ENCODE measurements around the gene PLPP3.

Gene PLPP3

DNA sequence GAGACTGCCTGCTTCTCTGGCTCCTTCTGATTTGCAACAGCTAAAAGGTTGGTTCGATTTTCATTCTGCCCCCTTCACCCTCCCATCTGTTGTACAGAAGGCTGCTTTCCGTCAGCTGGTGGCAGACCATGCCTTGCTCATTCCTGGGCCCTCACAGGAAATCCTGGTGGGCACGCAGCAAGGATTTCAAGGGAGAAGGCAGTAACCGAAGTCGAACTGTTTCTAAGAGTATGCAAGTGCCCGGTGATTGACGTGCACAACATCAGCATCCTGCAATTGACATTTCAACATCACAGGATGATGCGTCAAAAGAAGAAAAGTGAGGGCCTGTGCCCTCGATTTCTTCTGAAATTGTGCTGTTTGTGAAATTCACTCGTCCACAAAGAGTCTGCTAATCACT lies 83.8 kb downstream of the PLPP3 start:
- TF ChIP-seq, protein P1, sequence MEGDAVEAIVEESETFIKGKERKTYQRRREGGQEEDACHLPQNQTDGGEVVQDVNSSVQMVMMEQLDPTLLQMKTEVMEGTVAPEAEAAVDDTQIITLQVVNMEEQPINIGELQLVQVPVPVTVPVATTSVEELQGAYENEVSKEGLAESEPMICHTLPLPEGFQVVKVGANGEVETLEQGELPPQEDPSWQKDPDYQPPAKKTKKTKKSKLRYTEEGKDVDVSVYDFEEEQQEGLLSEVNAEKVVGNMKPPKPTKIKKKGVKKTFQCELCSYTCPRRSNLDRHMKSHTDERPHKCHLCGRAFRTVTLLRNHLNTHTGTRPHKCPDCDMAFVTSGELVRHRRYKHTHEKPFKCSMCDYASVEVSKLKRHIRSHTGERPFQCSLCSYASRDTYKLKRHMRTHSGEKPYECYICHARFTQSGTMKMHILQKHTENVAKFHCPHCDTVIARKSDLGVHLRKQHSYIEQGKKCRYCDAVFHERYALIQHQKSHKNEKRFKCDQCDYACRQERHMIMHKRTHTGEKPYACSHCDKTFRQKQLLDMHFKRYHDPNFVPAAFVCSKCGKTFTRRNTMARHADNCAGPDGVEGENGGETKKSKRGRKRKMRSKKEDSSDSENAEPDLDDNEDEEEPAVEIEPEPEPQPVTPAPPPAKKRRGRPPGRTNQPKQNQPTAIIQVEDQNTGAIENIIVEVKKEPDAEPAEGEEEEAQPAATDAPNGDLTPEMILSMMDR (IDR thresholded peaks at IDR 0.05), result no peak
- TF ChIP-seq ZFX (IDR thresholded peaks at IDR 0.05; ENCODE audit: borderline replicate concordance), result no peak
- H3K27ac ChIP-seq, result no peak overlapping the region

DNA sequence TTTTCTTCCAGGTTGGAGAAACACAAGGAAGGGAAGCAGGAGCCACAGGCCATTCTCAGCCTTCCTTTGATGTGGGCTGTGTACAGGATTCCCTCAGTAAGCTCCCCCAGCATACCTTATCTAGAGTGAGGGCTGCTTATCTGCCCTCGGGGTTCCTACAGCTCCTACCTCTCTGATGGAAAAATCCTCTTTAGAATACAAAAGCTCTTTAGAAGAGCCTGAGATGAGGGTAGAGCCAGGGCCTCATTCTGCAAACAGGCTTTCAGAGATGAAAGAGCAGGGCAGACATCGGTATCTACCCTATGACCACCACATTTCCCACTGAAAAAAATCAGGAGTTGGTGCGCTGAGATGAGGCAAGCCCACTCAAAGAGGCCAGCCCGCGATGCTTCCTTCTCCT lies 85.1 kb downstream of the PLPP3 start:
- no peak overlapping the region for H3K27ac ChIP-seq
- TF ChIP-seq, protein P1 (IDR thresholded peaks at IDR 0.05), result no peak
- TF ChIP-seq ZFX (IDR thresholded peaks at IDR 0.05; ENCODE audit: borderline replicate concordance), result no peak

DNA sequence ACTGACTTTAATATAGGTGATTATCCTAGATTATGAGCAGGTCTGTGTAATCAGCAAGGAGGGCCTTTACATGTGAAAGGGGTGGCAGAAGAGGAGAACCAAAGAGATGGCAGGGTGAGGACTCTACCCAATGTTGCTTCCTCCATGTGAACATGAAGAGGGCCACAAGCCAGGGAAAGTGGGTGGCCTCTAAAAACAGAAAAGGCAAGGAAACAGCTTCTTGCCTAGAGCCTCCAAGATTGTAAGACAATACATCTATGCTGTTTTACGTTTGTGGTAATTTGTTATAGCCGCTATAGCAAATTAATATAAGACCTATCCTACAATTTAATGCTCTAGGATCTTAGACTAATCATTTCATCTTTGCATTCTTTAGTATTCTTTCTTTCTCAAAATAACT lies 85.5 kb downstream of the PLPP3 start:
- no peak overlapping the region for H3K27ac ChIP-seq
- TF ChIP-seq, protein P1 (IDR thresholded peaks at IDR 0.05), result no peak
- TF ChIP-seq ZFX (IDR thresholded peaks at IDR 0.05; ENCODE audit: borderline replicate concordance), result no peak

DNA sequence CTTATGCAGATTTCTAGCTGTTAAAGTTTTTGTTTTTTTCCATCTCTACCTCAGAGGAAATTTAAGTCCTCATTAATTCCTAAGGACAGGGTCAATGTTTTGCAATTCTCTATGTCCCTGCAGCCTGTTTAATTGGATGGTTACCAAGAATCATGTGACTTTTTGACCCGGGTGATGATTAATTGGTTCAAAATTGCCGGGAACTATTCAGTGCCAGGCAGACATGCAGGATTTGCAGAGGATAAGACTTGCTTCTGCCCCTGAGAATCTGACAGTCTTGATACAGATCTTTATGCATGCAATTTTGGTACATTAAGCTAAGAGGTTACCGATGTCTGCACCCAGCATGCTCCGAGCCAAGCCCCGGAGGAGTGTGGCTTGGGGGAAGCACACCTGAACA lies 87.9 kb downstream of the PLPP3 start:
- no peak overlapping the region for H3K27ac ChIP-seq

DNA sequence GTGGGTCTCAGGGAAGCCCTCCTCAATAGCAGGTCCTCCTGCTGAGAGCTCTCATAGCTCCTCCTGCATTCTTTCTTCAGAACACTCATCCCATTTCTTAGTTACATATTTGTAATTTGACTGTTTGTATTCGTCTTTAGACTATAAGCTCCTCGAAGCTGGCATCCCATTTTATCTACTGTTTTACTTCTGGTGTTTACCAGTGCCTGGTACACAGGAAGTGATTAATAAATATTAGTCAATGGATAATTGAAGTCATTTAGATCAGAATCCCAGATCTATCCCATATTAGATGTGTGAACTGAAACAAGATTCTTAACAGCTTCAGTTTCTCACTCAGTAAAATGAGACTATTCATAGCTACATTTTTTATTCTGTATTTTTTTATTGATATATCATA lies 88.7 kb downstream of the PLPP3 start:
- H3K27ac ChIP-seq, result no peak overlapping the region
- no peak for TF ChIP-seq ZFX (IDR thresholded peaks at IDR 0.05; ENCODE audit: borderline replicate concordance)
- TF ChIP-seq, protein P1 (IDR thresholded peaks at IDR 0.05), result no peak

More for the DNA sequence above, 87.9 kb downstream of the PLPP3 start:
- no peak for TF ChIP-seq ZFX (IDR thresholded peaks at IDR 0.05; ENCODE audit: borderline replicate concordance)
- TF ChIP-seq, protein P1 (IDR thresholded peaks at IDR 0.05), result no peak

DNA sequence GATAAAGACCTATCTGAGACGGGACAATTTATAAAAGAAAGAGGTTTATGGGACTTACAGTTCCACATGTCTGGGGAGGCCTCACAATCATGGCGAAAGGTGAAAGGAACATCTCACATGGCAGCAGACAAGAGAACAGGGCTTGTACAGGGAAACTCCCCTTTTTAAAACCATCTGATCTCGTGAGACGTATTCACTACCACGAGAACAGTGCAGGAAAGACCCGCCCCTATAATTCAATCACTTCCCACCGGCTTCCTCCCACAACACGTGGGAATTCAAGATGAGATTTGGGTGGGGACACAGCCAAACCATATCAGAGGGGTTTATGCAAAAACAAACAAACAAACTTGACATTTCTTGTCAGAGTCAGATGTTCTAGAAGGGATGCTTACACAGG lies 89.7 kb downstream of the PLPP3 start:
- TF ChIP-seq, protein P1 (IDR thresholded peaks at IDR 0.05), result no peak
- no peak for TF ChIP-seq ZFX (IDR thresholded peaks at IDR 0.05; ENCODE audit: borderline replicate concordance)
- no peak overlapping the region for H3K27ac ChIP-seq

DNA sequence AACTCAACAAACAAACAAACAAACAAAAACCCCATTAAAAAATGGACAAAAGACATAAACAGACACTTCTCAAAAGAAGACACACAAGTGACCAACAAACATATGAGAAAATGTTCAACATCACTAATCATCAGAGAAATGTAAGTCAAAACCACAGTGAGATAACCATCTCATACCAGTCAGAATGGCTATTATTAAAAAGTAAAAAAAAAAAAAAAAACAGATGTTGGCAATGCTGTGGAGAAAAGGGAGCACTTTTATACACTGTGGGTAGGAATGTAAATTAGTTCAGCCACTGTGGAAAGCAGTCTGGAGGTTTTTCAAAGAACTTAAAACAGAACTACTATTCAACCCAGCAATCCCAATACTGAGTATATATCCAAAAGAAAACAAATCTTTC lies 94.7 kb downstream of the PLPP3 start:
- no peak overlapping the region for H3K27ac ChIP-seq
- TF ChIP-seq, protein P1 (IDR thresholded peaks at IDR 0.05), result no peak
- no peak for TF ChIP-seq ZFX (IDR thresholded peaks at IDR 0.05; ENCODE audit: borderline replicate concordance)

All from 22Rv1 (cell line).